KMS-11 (cell line): ENCODE data around the gene WDR47.

Experiments used
- H2AFZ ChIP-seq: fragments of 200-600 bp; sonication (generic); 2 replicates; pipeline ENCODE4 v1.6.1; 2016; ENCODE audit warnings: antibody characterized with exemption, mixed run types, low read depth
- H3K27ac ChIP-seq: fragments of 200-600 bp; sonication (generic); 2 replicates; pipeline ENCODE4 v1.6.1; 2016; ENCODE audit warnings: mild to moderate bottlenecking, mixed run types
- H3K27me3 ChIP-seq: fragments of 200-600 bp; sonication (generic); 2 replicates; pipeline ENCODE4 v1.6.1; 2017; ENCODE audit warnings: mild to moderate bottlenecking, low read depth, mixed run types, moderate library complexity; ENCODE audit not compliant: insufficient read depth
- H3K36me3 ChIP-seq: fragments of 200-600 bp; sonication (generic); 2 replicates; pipeline ENCODE4 v1.6.1; 2017; ENCODE audit warnings: mild to moderate bottlenecking, mixed run types; ENCODE audit not compliant: insufficient read depth
- H3K4me1 ChIP-seq: fragments of 200-600 bp; sonication (generic); 2 replicates; pipeline ENCODE4 v1.6.1; 2016; ENCODE audit warnings: mild to moderate bottlenecking, low read depth, mixed run types; ENCODE audit not compliant: poor library complexity, severe bottlenecking
- H3K4me2 ChIP-seq: fragments of 200-600 bp; sonication (generic); 2 replicates; pipeline ENCODE4 v1.7.0; 2016; ENCODE audit warnings: mild to moderate bottlenecking, mixed run types
- H3K4me3 ChIP-seq: fragments of 200-600 bp; sonication (generic); IDR thresholded peaks from 2 replicates; pipeline ENCODE4 v1.6.1; 2017; ENCODE audit warnings: low read depth, low read length, mixed read lengths; ENCODE audit not compliant: insufficient read depth
- H3K79me2 ChIP-seq: fragments of 200-600 bp; sonication (generic); 2 replicates; pipeline ENCODE4 v1.6.1; 2016; ENCODE audit warnings: low read depth, mixed run types; ENCODE audit not compliant: insufficient read depth
- H3K9ac ChIP-seq: fragments of 200-600 bp; sonication (generic); 2 replicates; pipeline ENCODE4 v1.6.1; 2016; ENCODE audit warnings: mild to moderate bottlenecking, mixed run types
- H4K20me1 ChIP-seq: fragments of 200-600 bp; sonication (generic); 2 replicates; pipeline ENCODE4 v1.6.1; 2016; ENCODE audit warnings: mild to moderate bottlenecking, mixed run types; ENCODE audit not compliant: insufficient read depth
- TF ChIP-seq, protein P1 (sequence below): fragments of 200-600 bp; sonication (generic); conservative IDR thresholded peaks from 2 replicates; pipeline ENCODE4 v1.6.1; 2017; ENCODE audit warnings: low read depth, mild to moderate bottlenecking, antibody characterized with exemption, low read length, moderate library complexity, mixed read lengths

The WDR47 gene

DNA sequence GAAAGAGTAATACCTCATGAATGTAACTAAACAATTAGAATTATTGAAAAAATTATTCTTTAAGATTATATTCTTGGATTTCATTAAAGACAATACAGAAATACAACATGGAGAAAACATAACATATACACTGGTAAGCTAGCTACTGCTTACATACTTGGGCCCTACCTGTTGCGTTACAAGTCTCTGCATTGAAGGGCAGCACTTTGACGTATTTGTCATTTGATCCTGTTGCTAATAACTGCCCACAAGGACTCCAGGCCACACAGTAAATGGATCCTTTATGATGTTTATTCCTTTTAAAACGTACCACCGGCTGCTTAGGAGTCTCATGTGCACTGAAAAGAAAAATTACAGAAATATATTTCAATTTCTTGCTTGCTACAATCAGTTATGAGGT, 58.8 kb downstream of the WDR47 start:
- no peaks in the 10 kb centered on the region for H3K36me3 ChIP-seq
- H3K4me1 ChIP-seq: no peaks in the 10 kb centered on the region
- H2AFZ ChIP-seq: no peak overlapping the region
- no peaks in the 10 kb centered on the region for H4K20me1 ChIP-seq
- no peak overlapping the region for H3K4me3 ChIP-seq
- TF ChIP-seq, protein P1, sequence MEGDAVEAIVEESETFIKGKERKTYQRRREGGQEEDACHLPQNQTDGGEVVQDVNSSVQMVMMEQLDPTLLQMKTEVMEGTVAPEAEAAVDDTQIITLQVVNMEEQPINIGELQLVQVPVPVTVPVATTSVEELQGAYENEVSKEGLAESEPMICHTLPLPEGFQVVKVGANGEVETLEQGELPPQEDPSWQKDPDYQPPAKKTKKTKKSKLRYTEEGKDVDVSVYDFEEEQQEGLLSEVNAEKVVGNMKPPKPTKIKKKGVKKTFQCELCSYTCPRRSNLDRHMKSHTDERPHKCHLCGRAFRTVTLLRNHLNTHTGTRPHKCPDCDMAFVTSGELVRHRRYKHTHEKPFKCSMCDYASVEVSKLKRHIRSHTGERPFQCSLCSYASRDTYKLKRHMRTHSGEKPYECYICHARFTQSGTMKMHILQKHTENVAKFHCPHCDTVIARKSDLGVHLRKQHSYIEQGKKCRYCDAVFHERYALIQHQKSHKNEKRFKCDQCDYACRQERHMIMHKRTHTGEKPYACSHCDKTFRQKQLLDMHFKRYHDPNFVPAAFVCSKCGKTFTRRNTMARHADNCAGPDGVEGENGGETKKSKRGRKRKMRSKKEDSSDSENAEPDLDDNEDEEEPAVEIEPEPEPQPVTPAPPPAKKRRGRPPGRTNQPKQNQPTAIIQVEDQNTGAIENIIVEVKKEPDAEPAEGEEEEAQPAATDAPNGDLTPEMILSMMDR: no peak
- H3K4me2 ChIP-seq: no peak overlapping the region
- no peak overlapping the region for H3K9ac ChIP-seq
- no peak overlapping the region for H3K27ac ChIP-seq
- no peaks in the 10 kb centered on the region for H3K79me2 ChIP-seq
- no peaks in the 10 kb centered on the region for H3K27me3 ChIP-seq

DNA sequence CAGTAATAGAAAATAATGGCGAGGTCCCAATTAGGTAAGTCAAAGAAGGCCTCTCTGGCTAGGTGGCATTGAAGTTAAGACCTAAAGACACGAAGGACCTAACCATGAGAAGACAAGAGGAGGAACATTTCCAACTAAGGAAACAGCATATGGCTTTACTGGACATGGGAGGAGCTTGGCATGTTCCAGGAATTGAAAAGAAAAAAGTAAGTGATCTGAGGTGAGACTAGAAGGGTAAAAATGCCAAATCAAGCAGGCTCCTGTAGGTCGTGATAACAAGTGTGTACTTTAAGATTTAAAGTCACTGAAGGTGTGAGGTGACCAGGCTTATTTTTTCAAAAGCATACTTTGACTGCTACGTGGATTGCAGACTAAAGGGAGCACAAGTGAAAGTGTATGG, 65.2 kb downstream of the WDR47 start:
- H3K9ac ChIP-seq: no peak overlapping the region
- no peak overlapping the region for H3K4me3 ChIP-seq
- H3K4me2 ChIP-seq: no peak overlapping the region
- no peaks in the 10 kb centered on the region for H3K27me3 ChIP-seq
- no peaks in the 10 kb centered on the region for H3K4me1 ChIP-seq
- H3K79me2 ChIP-seq: no peaks in the 10 kb centered on the region
- TF ChIP-seq, protein P1: no peak
- H3K27ac ChIP-seq: no peak overlapping the region
- H3K36me3 ChIP-seq: no peaks in the 10 kb centered on the region
- no peaks in the 10 kb centered on the region for H4K20me1 ChIP-seq
- H2AFZ ChIP-seq: no peak overlapping the region

DNA sequence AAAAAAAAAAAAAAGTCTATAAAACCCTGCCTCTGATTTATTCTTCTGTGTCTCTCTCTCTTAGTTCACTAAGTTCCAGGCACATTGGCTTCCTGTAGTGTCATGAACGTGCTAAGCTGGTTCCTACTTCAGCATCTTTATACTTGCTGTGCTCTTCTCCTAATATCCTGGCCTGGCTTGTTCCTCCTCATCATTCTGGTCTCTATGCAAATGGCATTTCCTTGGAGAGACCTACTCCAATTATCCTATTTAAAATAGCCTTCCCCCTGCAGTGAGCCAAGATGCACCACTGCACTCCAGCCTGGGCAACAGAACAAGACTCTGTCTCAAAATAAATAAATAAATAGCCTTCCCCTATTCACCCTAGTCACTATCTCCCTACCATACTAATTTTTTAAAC, 69.0 kb downstream of the WDR47 start:
- Histone ChIP-seq H3K27me3 (no peaks in the 10 kb centered on the region), H3K36me3 (no peaks in the 10 kb centered on the region), H2AFZ (no peak overlapping the region), H4K20me1 (no peaks in the 10 kb centered on the region), H3K4me3 (no peak overlapping the region), H3K4me1 (no peaks in the 10 kb centered on the region), H3K27ac (no peak overlapping the region), H3K9ac (no peak overlapping the region), H3K4me2 (no peak overlapping the region), H3K79me2 (no peaks in the 10 kb centered on the region)
- TF ChIP-seq, protein P1: no peak

DNA sequence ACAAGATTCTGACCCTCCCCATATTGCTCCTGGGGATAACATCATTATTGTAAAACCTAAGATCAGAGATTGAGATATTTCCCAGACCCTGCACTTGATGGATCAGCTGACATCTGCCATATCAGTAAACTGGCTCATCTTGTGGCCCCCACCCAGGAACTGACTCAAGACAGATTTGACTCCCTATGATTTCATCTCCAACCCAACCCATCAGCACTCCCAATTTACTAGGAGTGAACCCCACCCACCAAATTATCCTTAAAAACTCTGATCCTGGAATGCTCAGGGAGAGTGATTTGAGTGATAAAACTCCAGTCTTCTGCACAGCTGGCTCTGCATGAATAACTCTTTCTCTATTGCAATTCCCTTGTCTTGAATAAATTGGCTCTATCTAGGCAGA, 72.6 kb downstream of the WDR47 start:
- no peaks in the 10 kb centered on the region for H4K20me1 ChIP-seq
- H3K79me2 ChIP-seq: no peaks in the 10 kb centered on the region
- H3K27me3 ChIP-seq: no peaks in the 10 kb centered on the region
- TF ChIP-seq, protein P1: no peak
- no peak overlapping the region for H3K27ac ChIP-seq
- H3K4me1 ChIP-seq: peaks cover 3% of the 10 kb centered on the region
- no peak overlapping the region for H3K4me3 ChIP-seq
- H3K36me3 ChIP-seq: no peaks in the 10 kb centered on the region
- H3K9ac ChIP-seq: no peak overlapping the region
- no peak overlapping the region for H3K4me2 ChIP-seq
- no peak overlapping the region for H2AFZ ChIP-seq
